Neural cell (in vitro differentiated cells): ENCODE measurements around the gene TMEM207. TPM values are rescaled to one million over a fixed set of nuclear protein-coding genes. Genes with fewer than 3 reads are reported as not detected.

Experiments
- H2AFZ ChIP-seq: fragments of 200-600, 300-800 bp; sonication (generic), shearing (Covaris generic); 2 replicates; pipeline ENCODE4 v1.6.0; 2014; ENCODE audit warnings: low read depth, mild to moderate bottlenecking, antibody characterized with exemption, low read length, moderate library complexity
- H3F3A ChIP-seq: fragments of 200-600 bp; shearing (Covaris generic); 2 replicates; pipeline ENCODE4 v1.6.1; 2016; ENCODE audit warnings: mild to moderate bottlenecking, moderate library complexity, mixed read lengths, antibody characterized with exemption, low read length; ENCODE audit not compliant: insufficient read depth, poor library complexity, severe bottlenecking
- H3K27ac ChIP-seq: fragments of 200-600, 300-800 bp; sonication (generic), shearing (Covaris generic); 2 replicates; pipeline ENCODE4 v1.5.1; 2014; ENCODE audit warnings: mild to moderate bottlenecking, low read length, moderate library complexity
- H3K27me3 ChIP-seq: fragments of 300-800, 200-600 bp; sonication (generic), shearing (Covaris generic); 2 replicates; pipeline ENCODE4 v1.6.0; 2014; ENCODE audit warnings: mild to moderate bottlenecking, low read depth, low read length, moderate library complexity; ENCODE audit not compliant: insufficient read depth
- H3K36me3 ChIP-seq: fragments of 300-800, 200-600 bp; sonication (generic), shearing (Covaris generic); 2 replicates; pipeline ENCODE4 v1.5.1; 2014; ENCODE audit warnings: mild to moderate bottlenecking, antibody characterized with exemption, low read length, moderate library complexity; ENCODE audit not compliant: insufficient read depth
- H3K4me2 ChIP-seq: fragments of 300-800, 200-600 bp; sonication (generic), shearing (Covaris generic); 2 replicates; pipeline ENCODE4 v1.6.0; 2014; ENCODE audit warnings: mild to moderate bottlenecking, low read length
- H3K4me3 ChIP-seq: fragments of 300-800, 200-600 bp; sonication (generic), shearing (Covaris generic); 2 replicates; pipeline ENCODE4 v1.5.1; 2014; ENCODE audit warnings: mild to moderate bottlenecking, low read length, moderate library complexity
- H3K79me2 ChIP-seq: fragments of 200-600 bp; shearing (Covaris generic); replicated peaks from 2 replicates; pipeline ENCODE4 v1.6.0; 2014; ENCODE audit warnings: mild to moderate bottlenecking, low read length, moderate library complexity; ENCODE audit not compliant: insufficient read depth
- H3K9ac ChIP-seq: fragments of 300-800, 200-600 bp; sonication (generic), shearing (Covaris generic); 2 replicates; pipeline ENCODE4 v1.6.1; 2016; ENCODE audit warnings: mild to moderate bottlenecking, low read length, mixed read lengths
- H3K9me2 ChIP-seq: fragments of 200-600 bp; shearing (Covaris generic); 2 replicates; pipeline ENCODE4 v1.6.1; 2016; ENCODE audit warnings: mild to moderate bottlenecking, low read length, mixed read lengths; ENCODE audit not compliant: insufficient read depth
- H3K9me3 ChIP-seq: fragments of 200-600, 300-800 bp; sonication (generic), shearing (Covaris generic); 2 replicates; pipeline ENCODE4 v1.6.1; 2016; ENCODE audit warnings: mild to moderate bottlenecking, mixed run types, low read length, moderate library complexity, mixed read lengths
- H4K20me1 ChIP-seq: fragments of 200-600 bp; shearing (Covaris generic); 2 replicates; pipeline ENCODE4 v1.6.1; 2016; ENCODE audit warnings: mild to moderate bottlenecking, mixed run types; ENCODE audit not compliant: insufficient read depth
- CTCF ChIP-seq: fragments of 450-650 bp; IDR thresholded peaks from 2 replicates; pipeline ENCODE4 v1.5.1; 2014; ENCODE audit warnings: antibody characterized with exemption, mild to moderate bottlenecking, moderate library complexity; ENCODE audit not compliant: poor library complexity, severe bottlenecking
- EP300 ChIP-seq: fragments of 450-650 bp; conservative IDR thresholded peaks from 2 replicates; pipeline ENCODE4 v1.6.1; 2014; ENCODE audit warnings: antibody characterized with exemption, mild to moderate bottlenecking, moderate library complexity; ENCODE audit not compliant: poor library complexity, severe bottlenecking
- EZH2 ChIP-seq: fragments of 200-600, 300-800 bp; shearing (Covaris generic), sonication (generic); IDR thresholded peaks from 2 replicates; pipeline ENCODE4 v1.6.1; 2014; ENCODE audit warnings: antibody characterized with exemption, low read length, borderline replicate concordance, mild to moderate bottlenecking; ENCODE audit not compliant: insufficient read depth, poor library complexity, severe bottlenecking
- MXI1 ChIP-seq: fragments of 450-650 bp; conservative IDR thresholded peaks from 2 replicates; pipeline ENCODE4 v1.6.1; 2014; ENCODE audit warnings: antibody characterized with exemption, mild to moderate bottlenecking; ENCODE audit not compliant: poor library complexity, severe bottlenecking
- POLR2AphosphoS5 ChIP-seq: IDR thresholded peaks from 2 replicates; pipeline ENCODE4 v1.6.1; 2012
- RAD21 ChIP-seq: fragments of 450-650 bp; conservative IDR thresholded peaks from 2 replicates; pipeline ENCODE4 v1.6.1; 2014; ENCODE audit warnings: antibody characterized with exemption, mild to moderate bottlenecking, moderate library complexity
- REST ChIP-seq: IDR thresholded peaks from 2 replicates; pipeline ENCODE4 v1.6.1; 2012; ENCODE audit warnings: borderline replicate concordance
- SMC3 ChIP-seq: fragments of 450-650 bp; conservative IDR thresholded peaks from 2 replicates; pipeline ENCODE4 v1.6.1; 2014; ENCODE audit warnings: antibody characterized with exemption, mild to moderate bottlenecking, moderate library complexity; ENCODE audit not compliant: poor library complexity
- TAF1 ChIP-seq: IDR thresholded peaks from 2 replicates; pipeline ENCODE4 v1.6.1; 2012; ENCODE audit warnings: low read depth
- polyA plus RNA-seq: library from polyadenylated mRNA; depleted of rRNA; stranded (reverse); fragments of >200 nt; gene quantifications from 2 replicates; pipeline ENCODE4 v1.2.3, GENCODE V29; 2014

TMEM207 gene
- polyA plus RNA-seq, 1 donor from 2014 or later: 0.27 TPM

GRCh38 chr3:190424478-190425439, 24.9 kb downstream of the TMEM207 start:
- no peak for TF ChIP-seq REST
- TF ChIP-seq EZH2: no peak
- TF ChIP-seq SMC3: peak; percentile 77
- peak; percentile 68 for TF ChIP-seq RAD21
- peak; percentile 71 for TF ChIP-seq CTCF
- H2AFZ ChIP-seq: no peak overlapping the region
- H3K27me3 ChIP-seq: no peaks in the 10 kb centered on the region
- no peaks in the 10 kb centered on the region for H3K36me3 ChIP-seq
- no peak overlapping the region for H3K27ac ChIP-seq
- no peak overlapping the region for H3K9ac ChIP-seq
- H3K79me2 ChIP-seq: no peaks in the 10 kb centered on the region
- no peaks in the 10 kb centered on the region for H3K9me2 ChIP-seq
- H3K4me3 ChIP-seq: no peak overlapping the region
- H3F3A ChIP-seq: no peaks in the 10 kb centered on the region
- H4K20me1 ChIP-seq: no peaks in the 10 kb centered on the region
- no peak overlapping the region for H3K4me2 ChIP-seq
- H3K9me3 ChIP-seq: no peaks in the 10 kb centered on the region

GRCh38 chr3:190424108-190424477, 25.6 kb downstream of the TMEM207 start:
- no peaks in the 10 kb centered on the region for H3K27me3 ChIP-seq
- H3K79me2 ChIP-seq: no peaks in the 10 kb centered on the region
- TF ChIP-seq CTCF (no peak), REST (no peak), SMC3 (no peak), EP300 (no peak), POLR2AphosphoS5 (no peak), MXI1 (no peak), RAD21 (no peak), EZH2 (no peak), TAF1 (no peak)
- H3K9ac ChIP-seq: no peak overlapping the region
- no peaks in the 10 kb centered on the region for H3F3A ChIP-seq
- H3K4me2 ChIP-seq: no peak overlapping the region
- no peak overlapping the region for H3K27ac ChIP-seq
- no peaks in the 10 kb centered on the region for H3K36me3 ChIP-seq
- H3K9me3 ChIP-seq: no peaks in the 10 kb centered on the region
- H2AFZ ChIP-seq: no peak overlapping the region
- H3K9me2 ChIP-seq: no peaks in the 10 kb centered on the region
- H3K4me3 ChIP-seq: no peak overlapping the region
- H4K20me1 ChIP-seq: no peaks in the 10 kb centered on the region
